ENCODE data around the gene ZDHHC11B.

- TF ChIP-seq CTCF (IDR thresholded peaks at IDR 0.05) (no peak), POLR2A (IDR thresholded peaks at IDR 0.05) (no peak), EP300 (IDR thresholded peaks at IDR 0.05) (no peak)
Observed at GRCh38 chr5:674630-675011, 109.9 kb downstream of the ZDHHC11B start.

Measured in stomach (tissue), 4 donors.